Activated CD8-positive, alpha-beta T cell treated with anti-CD3 and anti-CD28 coated beads for 36 hours (primary cell): ENCODE measurements around the gene GFRA4. TPM values are rescaled to one million over a fixed set of nuclear protein-coding genes. Genes with fewer than 3 reads are reported as not detected.

Experiments
- ATAC-seq: fragments of 200-7000 bp; cut with Tn5 transposase; one replicate; pipeline ENCODE4 v1.10.0; 2021; ENCODE audit warnings: mild to moderate bottlenecking, moderate library complexity
- CTCF ChIA-PET: fragments of 350-600 bp; sonication (Branson Sonifier 250); formaldehyde crosslinking; loops from one replicate; lab custom pipeline; 2021; ENCODE audit warnings: antibody characterized with exemption; lab: Charles Lee
- POLR2A ChIA-PET: fragments of 350-600 bp; sonication (Branson Sonifier 250); formaldehyde crosslinking; loops from one replicate; lab custom pipeline; 2021; ENCODE audit warnings: antibody characterized with exemption; lab: Charles Lee
- DNase-seq: peaks from one replicate; pipeline ENCODE4 v3.0.0-alpha.2; 2020
- H3K27ac Mint-ChIP-seq: one replicate; pipeline ENCODE4 v1.8.0; 2021; ENCODE audit warnings: mild to moderate bottlenecking, mixed read lengths
- H3K27me3 Mint-ChIP-seq: one replicate; pipeline ENCODE4 v1.8.0; 2021; ENCODE audit warnings: mixed read lengths
- H3K36me3 Mint-ChIP-seq: one replicate; pipeline ENCODE4 v1.8.0; 2021; ENCODE audit warnings: low read depth, mixed read lengths
- H3K4me1 Mint-ChIP-seq: one replicate; pipeline ENCODE4 v1.8.0; 2021; ENCODE audit warnings: low read depth, mixed read lengths
- H3K4me3 Mint-ChIP-seq: one replicate; pipeline ENCODE4 v1.8.0; 2021; ENCODE audit warnings: mild to moderate bottlenecking, moderate library complexity, mixed read lengths
- H3K9me3 Mint-ChIP-seq: one replicate; pipeline ENCODE4 v1.8.0; 2021; ENCODE audit warnings: mixed read lengths
- intact Hi-C: fragments of 100-400 bp; cut with micrococcal nuclease; formaldehyde crosslinking; loops from one replicate; pipeline ENCODE4 v1.10.0; 2022
- total RNA-seq, 2 experiments: library from RNA; stranded (reverse); gene quantifications; one replicate each; pipeline ENCODE4 v1.2.3, GENCODE V29; 2021
- TF ChIP-seq, protein P1 (sequence below): fragments of 200-600 bp; IDR thresholded peaks from one replicate; pipeline ENCODE4 v1.8.0; 2022; ENCODE audit warnings: antibody characterized with exemption, mild to moderate bottlenecking

GFRA4 gene
- total RNA-seq, result not detected

- DNase-seq (no peak), ATAC-seq (no peak)
- Mint-ChIP-seq H3K27me3 (peaks cover 42% of the 10 kb centered on the region), H3K4me3 (no peak within 1 kb of the TSS), H3K36me3 (no peaks in the 10 kb centered on the region), H3K9me3 (no peaks in the 10 kb centered on the region), H3K4me1 (peaks cover 32% of the 10 kb centered on the region), H3K27ac (no peak within 1 kb of the TSS)
- TF ChIP-seq, protein P1, sequence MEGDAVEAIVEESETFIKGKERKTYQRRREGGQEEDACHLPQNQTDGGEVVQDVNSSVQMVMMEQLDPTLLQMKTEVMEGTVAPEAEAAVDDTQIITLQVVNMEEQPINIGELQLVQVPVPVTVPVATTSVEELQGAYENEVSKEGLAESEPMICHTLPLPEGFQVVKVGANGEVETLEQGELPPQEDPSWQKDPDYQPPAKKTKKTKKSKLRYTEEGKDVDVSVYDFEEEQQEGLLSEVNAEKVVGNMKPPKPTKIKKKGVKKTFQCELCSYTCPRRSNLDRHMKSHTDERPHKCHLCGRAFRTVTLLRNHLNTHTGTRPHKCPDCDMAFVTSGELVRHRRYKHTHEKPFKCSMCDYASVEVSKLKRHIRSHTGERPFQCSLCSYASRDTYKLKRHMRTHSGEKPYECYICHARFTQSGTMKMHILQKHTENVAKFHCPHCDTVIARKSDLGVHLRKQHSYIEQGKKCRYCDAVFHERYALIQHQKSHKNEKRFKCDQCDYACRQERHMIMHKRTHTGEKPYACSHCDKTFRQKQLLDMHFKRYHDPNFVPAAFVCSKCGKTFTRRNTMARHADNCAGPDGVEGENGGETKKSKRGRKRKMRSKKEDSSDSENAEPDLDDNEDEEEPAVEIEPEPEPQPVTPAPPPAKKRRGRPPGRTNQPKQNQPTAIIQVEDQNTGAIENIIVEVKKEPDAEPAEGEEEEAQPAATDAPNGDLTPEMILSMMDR, result no peak
- CTCF ChIA-PET, result interaction anchor here (0.6 kb wide), 1 partner anchor 440 kb away, joined by 3 read pairs; no protein-coding TSS in a partner anchor
- intact Hi-C loops, result no loop called here
- POLR2A ChIA-PET, result no interaction called here
These were observed at the start of gene GFRA4 for GRCh38 chr20:3663031-3663701. TSS of gene GFRA4 (minus strand) at chr20:3663399. CDS start at chr20:3663399, 0 bp downstream.

DNA sequence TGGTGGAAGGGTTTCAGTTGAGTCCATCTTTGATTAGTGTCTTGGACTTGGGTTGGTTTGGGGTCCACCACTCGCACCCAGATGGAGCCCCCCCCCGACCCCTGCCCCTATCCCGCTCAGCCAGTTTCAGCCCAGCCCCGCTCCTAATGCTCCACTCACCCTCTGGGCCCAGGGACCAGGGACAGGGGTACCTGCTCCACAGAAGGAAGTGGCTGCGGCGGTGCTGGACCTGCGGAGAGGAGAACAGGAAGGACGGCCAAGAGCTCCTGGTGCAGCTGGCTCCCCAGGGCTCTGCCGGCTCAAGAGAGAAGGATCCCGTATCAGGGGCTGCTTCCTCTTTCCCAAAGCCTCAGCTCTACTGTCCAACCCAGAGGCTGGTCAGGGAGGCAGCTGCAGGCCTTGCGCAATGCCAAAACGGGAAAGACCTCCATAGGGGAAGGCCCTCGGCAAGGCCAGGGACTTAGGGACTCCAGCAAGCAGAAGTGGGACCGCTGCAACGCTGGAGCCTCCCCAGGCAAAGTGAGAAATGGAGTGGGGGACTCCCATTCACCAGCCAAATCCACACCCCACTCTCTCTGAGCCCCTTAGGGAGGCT lies 49.2 kb upstream of the GFRA4 start, which contains the start of gene SIGLEC1:
SIGLEC1 (minus strand) TSS at position 322 of the 595 bp plus-strand sequence. CDS start 5,472 bp downstream, outside the sequence.
- Mint-ChIP-seq H3K4me3 (no peak within 1 kb of the TSS), H3K4me1 (no peaks in the 10 kb centered on the region), H3K27me3 (peaks cover 1% of the 10 kb centered on the region), H3K36me3 (no peaks in the 10 kb centered on the region), H3K9me3 (no peaks in the 10 kb centered on the region), H3K27ac (no peak within 1 kb of the TSS)
- ChIA-PET POLR2A (no interaction called here), CTCF (interaction anchor here (0.7 to 1.3 kb wide), 2 partner anchors 8 to 36 kb away, joined by 4 read pairs; no protein-coding TSS in a partner anchor)
- ATAC-seq (no peak), DNase-seq (no peak)
- intact Hi-C loops, result loop anchor here (5.0 kb wide), 1 partner anchor 35 kb away; no protein-coding TSS in a partner anchor
- TF ChIP-seq, protein P1, result no peak

DNA sequence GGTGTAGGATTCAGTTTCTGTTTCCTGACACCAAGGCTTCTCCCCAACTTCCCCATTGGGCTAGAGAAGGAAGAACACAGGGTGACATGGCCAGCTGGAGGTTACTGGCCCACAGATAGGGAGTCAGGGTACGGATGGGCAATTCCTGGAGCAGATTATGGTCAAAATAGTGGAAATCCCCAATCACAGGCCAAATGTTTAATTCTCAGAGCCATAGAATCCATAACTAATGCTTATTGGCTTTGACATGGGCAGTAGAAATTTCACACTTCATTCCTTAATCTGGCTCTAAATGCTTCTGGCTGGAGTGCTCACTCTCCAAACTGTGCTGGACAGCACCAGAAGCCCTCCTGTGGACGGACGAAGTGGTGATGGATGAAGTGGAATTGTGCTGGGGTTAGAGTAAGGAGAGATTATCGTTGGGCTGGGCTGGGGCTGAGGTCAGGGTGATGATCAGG lies 48.3 kb upstream of the GFRA4 start:
- CTCF ChIA-PET, result interaction anchor here (0.6 to 5.7 kb wide), 55 partner anchors 8 to 489 kb away, joined by 3 to 79 read pairs (median 5); partner anchors contain the start of genes ADISSP and ATRN
- no peaks in the 10 kb centered on the region for H3K9me3 Mint-ChIP-seq
- POLR2A ChIA-PET, result interaction anchor here (0.6 kb wide), 1 partner anchor 492 kb away, joined by 3 read pairs; no protein-coding TSS in a partner anchor

GRCh38 chr20:3710703-3711483 lies 47.7 kb upstream of the GFRA4 start:
- ATAC-seq, result peak; percentile 86
- Mint-ChIP-seq H3K9me3 (no peaks in the 10 kb centered on the region), H3K27me3 (peaks cover 1% of the 10 kb centered on the region), H3K4me1 (no peaks in the 10 kb centered on the region), H3K4me3 (no peak overlapping the region), H3K36me3 (no peaks in the 10 kb centered on the region), H3K27ac (no peak overlapping the region)
- CTCF ChIA-PET, result interaction anchor here (0.6 to 5.7 kb wide), 60 partner anchors 9 to 969 kb away, joined by 3 to 79 read pairs (median 5); partner anchors contain the start of genes ADISSP and ATRN
- POLR2A ChIA-PET, result interaction anchor here (0.6 kb wide), 1 partner anchor 492 kb away, joined by 3 read pairs; no protein-coding TSS in a partner anchor
- peak; percentile 86 for DNase-seq
- intact Hi-C loops, result loop anchor here (5.0 kb wide), 1 partner anchor 34 kb away; no protein-coding TSS in a partner anchor
- TF ChIP-seq, protein P1, result peak; percentile 96

More for the DNA sequence above, 48.3 kb upstream of the GFRA4 start:
- H3K36me3 Mint-ChIP-seq, result no peaks in the 10 kb centered on the region
- H3K4me1 Mint-ChIP-seq, result no peaks in the 10 kb centered on the region
- H3K27me3 Mint-ChIP-seq, result peaks cover 1% of the 10 kb centered on the region
- DNase-seq (no peak), ATAC-seq (no peak)
- H3K4me3 Mint-ChIP-seq, result no peak overlapping the region
- intact Hi-C loops, result loop anchor here (5.0 kb wide), 1 partner anchor 34 kb away; no protein-coding TSS in a partner anchor
- TF ChIP-seq, protein P1, result no peak
- no peak overlapping the region for H3K27ac Mint-ChIP-seq
